ENCODE results near the gene RHOV. TPM values are rescaled to one million over a fixed set of nuclear protein-coding genes. Genes with fewer than 3 reads are reported as not detected.

Gene RHOV
- total and polyA plus RNA-seq, 12 donors, result 0.11 to 0.34 (median 0.15) TPM; not detected in 8

- Histone ChIP-seq H3K9me3 (replicated peaks in 1 of 3) (no peaks in the 10 kb centered on the region), H3K27me3 (no peaks in the 10 kb centered on the region), H3K27ac (peak overlapping the region in 1 of 5 donors; percentile 34), H3K4me3 (no peak overlapping the region), H3K4me1 (replicated peaks in 1 of 2) (peaks cover 0 to 3% of the 10 kb centered on the region in 2 donors), H3K36me3 (replicated peaks in 1 of 2) (no peaks in the 10 kb centered on the region)
- WGBS, 4 donors, result 74 to 88% (median 82%) methylated on average over 12 of the region's 12 CpGs
- DNase-seq, result no peak
- intact Hi-C loops (cut with DNase I), result no loop called here
- TF ChIP-seq CTCF (IDR thresholded peaks at IDR 0.05) (no peak), POLR2A (IDR thresholded peaks at IDR 0.05) (no peak)
These were observed 41.2 kb upstream of the RHOV start for GRCh38 chr15:40915116-40915661.

- 85 to 87% (median 86%) methylated on average over 8 of the region's 8 CpGs for WGBS, 4 donors
- H3K4me1 ChIP-seq (replicated peaks in 1 of 2), result peaks cover 5 to 10% of the 10 kb centered on the region in 2 donors
- no peaks in the 10 kb centered on the region for H3K27me3 ChIP-seq
- no peaks in the 10 kb centered on the region for H3K36me3 ChIP-seq (replicated peaks in 1 of 2)
- intact Hi-C loops (cut with DNase I), result no loop called here
- no peaks in the 10 kb centered on the region for H3K9me3 ChIP-seq (replicated peaks in 1 of 3)
- no peak for DNase-seq
- H3K27ac ChIP-seq, result peak overlapping the region in 1 of 5 donors; percentile 22
- no peak overlapping the region for H3K4me3 ChIP-seq
- TF ChIP-seq POLR2A (IDR thresholded peaks at IDR 0.05), result no peak
- TF ChIP-seq CTCF (IDR thresholded peaks at IDR 0.05), result no peak
These were observed 40.5 kb upstream of the RHOV start for GRCh38 chr15:40914486-40914885.

GRCh38 chr15:40914013-40914412 is 40.0 kb upstream of the RHOV start:
- 92 to 97% (median 94%) methylated on average over 12 of the region's 12 CpGs for WGBS, 4 donors
- no peak for DNase-seq
- Histone ChIP-seq H3K36me3 (replicated peaks in 1 of 2) (no peaks in the 10 kb centered on the region), H3K9me3 (replicated peaks in 1 of 3) (no peaks in the 10 kb centered on the region), H3K4me1 (replicated peaks in 1 of 2) (peaks cover 8 to 14% of the 10 kb centered on the region in 2 donors), H3K27ac (no peak overlapping the region), H3K27me3 (no peaks in the 10 kb centered on the region), H3K4me3 (no peak overlapping the region)
- no peak for TF ChIP-seq CTCF (IDR thresholded peaks at IDR 0.05)
- no peak for TF ChIP-seq POLR2A (IDR thresholded peaks at IDR 0.05)
- intact Hi-C loops (cut with DNase I), result no loop called here

GRCh38 chr15:40912478-40912877 is 38.4 kb upstream of the RHOV start:
- WGBS, 4 donors, result 78 to 100% (median 85%) methylated on average over 1 to 6 of the region's 6 CpGs
- intact Hi-C loops (cut with DNase I), result no loop called here
- H3K27me3 ChIP-seq, result no peaks in the 10 kb centered on the region
- TF ChIP-seq POLR2A (IDR thresholded peaks at IDR 0.05) (no peak), CTCF (IDR thresholded peaks at IDR 0.05) (no peak)
- no peaks in the 10 kb centered on the region for H3K36me3 ChIP-seq (replicated peaks in 1 of 2)
- DNase-seq, result no peak
- H3K9me3 ChIP-seq (replicated peaks in 1 of 3), result no peaks in the 10 kb centered on the region
- H3K27ac ChIP-seq, result no peak overlapping the region
- no peak overlapping the region for H3K4me3 ChIP-seq
- H3K4me1 ChIP-seq (replicated peaks in 1 of 2), result peaks cover 8 to 18% of the 10 kb centered on the region in 2 donors
